Activated CD4-positive, alpha-beta T cell treated with anti-CD3 and anti-CD28 coated beads, Interleukin-2, amount 50 U/mL, for 16 hours (primary cell): Measurements from ENCODE around the gene PTPRT.

Experiments
- DNase-seq: peaks from one replicate; pipeline ENCODE4 v3.0.0-alpha.2; 2020

The PTPRT gene

GRCh38 chr20:42697962-42698361 is 491.7 kb downstream of the PTPRT start:
- no peak for DNase-seq

GRCh38 chr20:42690842-42691437 is 498.8 kb downstream of the PTPRT start:
- no peak for DNase-seq

- no peak for DNase-seq
Measured at GRCh38 chr20:42688576-42688975, 501.1 kb downstream of the PTPRT start.

- DNase-seq = no peak
Measured at GRCh38 chr20:42686057-42686456, 503.6 kb downstream of the PTPRT start.

GRCh38 chr20:42678895-42679294 is 510.8 kb downstream of the PTPRT start:
- no peak for DNase-seq

GRCh38 chr20:42656130-42656529 is 533.6 kb downstream of the PTPRT start:
- DNase-seq = no peak

- no peak for DNase-seq
Measured at GRCh38 chr20:42652266-42652665, 537.4 kb downstream of the PTPRT start.

GRCh38 chr20:42650191-42650746 is 539.4 kb downstream of the PTPRT start:
- no peak for DNase-seq

- DNase-seq = no peak
Measured at GRCh38 chr20:42649748-42650147, 540.0 kb downstream of the PTPRT start.

GRCh38 chr20:42646250-42646649 is 543.5 kb downstream of the PTPRT start:
- no peak for DNase-seq

GRCh38 chr20:42641886-42642285 is 547.8 kb downstream of the PTPRT start:
- DNase-seq = no peak

GRCh38 chr20:42639140-42639539 is 550.6 kb downstream of the PTPRT start:
- DNase-seq = no peak

- DNase-seq = no peak
Measured at GRCh38 chr20:42635699-42636411, 553.9 kb downstream of the PTPRT start.

- DNase-seq = no peak
Measured at GRCh38 chr20:42634156-42634555, 555.5 kb downstream of the PTPRT start.

GRCh38 chr20:42628683-42629082 is 561.0 kb downstream of the PTPRT start:
- DNase-seq = no peak

- DNase-seq = no peak
Measured at GRCh38 chr20:42613076-42613475, 576.6 kb downstream of the PTPRT start.

- no peak for DNase-seq
Measured at GRCh38 chr20:42611889-42612837, 577.5 kb downstream of the PTPRT start.

- DNase-seq = no peak
Measured at GRCh38 chr20:42611423-42611822, 578.3 kb downstream of the PTPRT start.

- DNase-seq = no peak
Measured at GRCh38 chr20:42610070-42610469, 579.6 kb downstream of the PTPRT start.

- DNase-seq = no peak
Measured at GRCh38 chr20:42609618-42610017, 580.1 kb downstream of the PTPRT start.

GRCh38 chr20:42604998-42605956 is 584.4 kb downstream of the PTPRT start:
- DNase-seq = no peak

GRCh38 chr20:42603655-42604054 is 586.1 kb downstream of the PTPRT start:
- no peak for DNase-seq
